Activated CD8-positive, alpha-beta T cell treated with anti-CD3 and anti-CD28 coated beads, Interleukin-2, amount 10 ng/mL, durations not matched to agents 7 days and 5 days (primary cell): Measurements from ENCODE around the gene BSN. TPM values are rescaled to one million over a fixed set of nuclear protein-coding genes. Genes with fewer than 3 reads are reported as not detected.

ENCODE experiments used
- ATAC-seq: fragments of 150-1000 bp; cut with Tn5 transposase; one replicate; pipeline ENCODE4 v1.10.0; 2021; ENCODE audit warnings: moderate library complexity
- CTCF ChIA-PET: fragments of 350-600 bp; sonication (Branson Sonifier 250); formaldehyde crosslinking; loops from one replicate; lab custom pipeline; 2021; ENCODE audit warnings: antibody characterized with exemption; lab: Charles Lee
- POLR2A ChIA-PET: fragments of 350-600 bp; sonication (Branson Sonifier 250); formaldehyde crosslinking; loops from one replicate; lab custom pipeline; 2021; ENCODE audit warnings: antibody characterized with exemption; lab: Charles Lee
- DNase-seq: peaks from one replicate; pipeline ENCODE4 v3.0.0-alpha.2; 2020
- H3K27ac Mint-ChIP-seq: one replicate; pipeline ENCODE4 v1.8.0; 2021; ENCODE audit warnings: mild to moderate bottlenecking, mixed read lengths
- H3K27me3 Mint-ChIP-seq: one replicate; pipeline ENCODE4 v1.8.0; 2021; ENCODE audit warnings: low read depth, mixed read lengths
- H3K36me3 Mint-ChIP-seq: one replicate; pipeline ENCODE4 v1.8.0; 2021; ENCODE audit warnings: low read depth, mixed read lengths
- H3K4me1 Mint-ChIP-seq: one replicate; pipeline ENCODE4 v1.8.0; 2021; ENCODE audit warnings: low read depth, mixed read lengths
- H3K4me3 Mint-ChIP-seq: one replicate; pipeline ENCODE4 v1.8.0; 2021; ENCODE audit warnings: mild to moderate bottlenecking, mixed read lengths
- H3K9me3 Mint-ChIP-seq: one replicate; pipeline ENCODE4 v1.8.0; 2022; ENCODE audit warnings: mixed read lengths; ENCODE audit not compliant: insufficient read depth
- total RNA-seq, 2 experiments: library from RNA; stranded (reverse); gene quantifications; one replicate each; pipeline ENCODE4 v1.2.3, GENCODE V29; 2021

BSN gene
- total RNA-seq, 2 experiments from 2014 or later = 0.05 to 0.34 TPM

DNA sequence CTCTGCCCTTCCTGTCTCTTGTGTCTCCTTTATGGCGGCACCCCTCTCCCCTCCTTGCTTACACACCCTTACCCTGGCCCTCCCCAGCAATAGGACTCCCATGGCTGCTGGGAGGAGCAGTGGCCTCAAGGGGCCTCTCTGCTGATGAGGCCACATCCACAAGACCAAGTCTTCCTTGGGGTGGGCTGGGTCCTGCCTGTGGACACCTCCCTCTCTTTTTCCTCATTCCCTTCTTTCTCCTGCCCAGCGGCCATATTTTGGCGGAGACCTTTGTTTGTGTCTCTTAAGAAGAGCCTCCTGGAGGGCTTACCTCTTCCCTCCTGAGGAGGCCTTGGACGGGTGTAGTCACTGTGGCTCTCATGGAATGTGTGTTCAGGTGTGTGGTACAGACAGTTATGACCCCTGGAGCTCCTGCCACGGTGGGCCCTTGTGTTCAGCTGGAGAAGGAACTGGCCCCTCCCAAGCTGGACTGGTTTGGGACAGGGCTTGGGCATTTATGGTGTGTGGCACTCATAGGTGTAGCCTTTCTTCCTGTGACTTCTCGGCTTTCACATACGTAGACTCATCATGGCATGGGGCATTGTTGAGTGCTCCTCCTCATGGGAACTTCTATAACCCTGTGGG, 63.2 kb downstream of the BSN start:
- Mint-ChIP-seq H3K4me1 (no peaks in the 10 kb centered on the region), H3K9me3 (no peaks in the 10 kb centered on the region), H3K36me3 (no peaks in the 10 kb centered on the region), H3K4me3 (no peak overlapping the region), H3K27me3 (peaks cover 14% of the 10 kb centered on the region), H3K27ac (no peak overlapping the region)
- ChIA-PET POLR2A (no interaction called here), CTCF (no interaction called here)
- ATAC-seq (no peak), DNase-seq (no peak)

DNA sequence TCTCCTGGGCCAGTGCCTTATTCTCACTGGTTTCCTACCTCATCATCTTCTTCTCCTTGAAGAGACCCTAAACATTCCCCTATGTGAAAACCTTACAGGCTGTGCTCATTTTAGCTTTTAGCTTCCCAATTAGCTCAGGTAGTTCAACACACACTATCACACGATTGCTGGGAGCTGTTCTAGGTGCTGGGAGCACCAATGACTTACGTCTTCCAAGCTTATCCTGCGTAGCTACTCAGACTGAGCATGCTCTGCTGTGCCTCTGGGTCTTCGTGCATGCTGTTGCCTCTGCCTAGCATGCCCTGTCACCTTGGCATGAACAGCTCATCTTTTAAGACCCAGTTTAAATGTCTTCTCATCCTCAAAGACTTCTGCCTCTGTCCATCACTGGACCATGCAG, 64.1 kb downstream of the BSN start:
- Mint-ChIP-seq H3K27me3 (peaks cover 14% of the 10 kb centered on the region), H3K27ac (no peak overlapping the region), H3K9me3 (no peaks in the 10 kb centered on the region), H3K4me3 (no peak overlapping the region), H3K4me1 (no peaks in the 10 kb centered on the region), H3K36me3 (no peaks in the 10 kb centered on the region)
- POLR2A ChIA-PET = no interaction called here
- DNase-seq (no peak), ATAC-seq (no peak)
- CTCF ChIA-PET = interaction anchor here (0.8 to 1.1 kb wide), 2 partner anchors 53 to 78 kb away, joined by 3 to 6 read pairs; no protein-coding TSS in a partner anchor

DNA sequence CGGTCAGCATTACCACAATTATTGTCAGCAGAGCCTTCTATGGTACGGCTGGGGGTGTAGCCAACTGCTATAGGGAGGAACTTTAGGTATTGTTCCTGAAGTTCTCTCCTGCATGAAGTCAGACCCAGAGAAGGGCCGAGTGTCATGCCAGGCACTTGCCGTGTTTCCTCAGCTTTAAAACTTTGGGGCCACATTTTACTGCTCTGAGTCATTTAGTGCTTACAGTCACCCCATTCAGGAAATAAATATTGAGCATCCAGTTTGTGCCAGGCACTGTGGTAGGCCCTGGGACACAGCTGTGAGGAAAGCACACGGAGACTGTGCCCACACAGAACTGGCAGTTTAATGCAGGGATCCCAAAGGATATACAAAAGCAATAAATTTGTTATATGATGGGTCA, 65.4 kb downstream of the BSN start:
- Mint-ChIP-seq H3K36me3 (no peaks in the 10 kb centered on the region), H3K27me3 (peaks cover 14% of the 10 kb centered on the region), H3K4me1 (no peaks in the 10 kb centered on the region), H3K4me3 (no peak overlapping the region), H3K27ac (no peak overlapping the region), H3K9me3 (no peaks in the 10 kb centered on the region)
- CTCF ChIA-PET = interaction anchor here (1.1 kb wide), 1 partner anchor 80 kb away, joined by 6 read pairs; no protein-coding TSS in a partner anchor
- POLR2A ChIA-PET = no interaction called here
- ATAC-seq = no peak
- DNase-seq = no peak

DNA sequence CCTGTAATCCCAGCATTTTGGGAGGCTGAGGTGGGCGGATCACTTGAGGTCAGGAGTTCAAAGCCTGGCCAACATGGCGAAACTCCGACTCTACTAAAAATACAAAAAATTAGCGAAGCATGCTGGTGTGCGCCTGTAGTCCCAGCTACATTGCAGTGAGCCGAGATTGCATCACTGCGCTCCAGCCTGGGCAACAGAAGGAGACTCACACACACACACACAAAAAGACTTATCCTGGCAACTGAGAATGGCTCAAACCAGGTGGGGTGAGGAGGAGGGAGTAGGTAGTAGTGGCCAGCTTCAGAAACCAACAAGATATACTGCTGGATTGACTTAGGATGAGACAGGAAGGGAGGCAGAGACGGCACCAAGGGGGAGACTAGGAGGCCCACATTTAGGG, 66.5 kb downstream of the BSN start:
- no peak for ATAC-seq
- Mint-ChIP-seq H3K4me1 (no peaks in the 10 kb centered on the region), H3K27me3 (peaks cover 14% of the 10 kb centered on the region), H3K27ac (no peak overlapping the region), H3K36me3 (no peaks in the 10 kb centered on the region), H3K9me3 (no peaks in the 10 kb centered on the region), H3K4me3 (no peak overlapping the region)
- ChIA-PET CTCF (no interaction called here), POLR2A (no interaction called here)
- DNase-seq = no peak

- Mint-ChIP-seq H3K27ac (no peak overlapping the region), H3K36me3 (no peaks in the 10 kb centered on the region), H3K27me3 (peaks cover 14% of the 10 kb centered on the region), H3K4me3 (no peak overlapping the region), H3K4me1 (peaks cover 20% of the 10 kb centered on the region), H3K9me3 (no peaks in the 10 kb centered on the region)
- CTCF ChIA-PET = no interaction called here
- POLR2A ChIA-PET = no interaction called here
- no peak for DNase-seq
- ATAC-seq = no peak
Measured at GRCh38 chr3:49623071-49623470, 68.8 kb downstream of the BSN start.

DNA sequence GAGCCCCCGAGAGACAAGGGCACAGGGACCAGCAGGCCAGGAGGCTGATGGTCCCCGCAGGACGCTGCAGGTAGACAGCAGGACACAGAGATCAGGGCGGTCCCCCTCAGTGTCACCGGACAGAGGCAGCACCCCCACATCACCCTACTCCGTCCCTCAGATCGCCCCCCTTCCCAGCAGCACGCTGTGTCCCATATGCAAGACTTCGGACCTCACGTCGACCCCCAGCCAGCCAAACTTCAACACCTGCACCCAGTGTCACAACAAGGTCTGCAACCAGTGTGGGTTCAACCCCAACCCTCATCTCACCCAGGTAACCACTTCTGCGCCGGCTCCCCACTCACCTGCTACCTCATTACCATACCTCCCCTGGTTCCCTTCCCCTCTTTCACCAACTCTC, 70.8 kb downstream of the BSN start:
- CTCF ChIA-PET = no interaction called here
- H3K9me3 Mint-ChIP-seq = no peaks in the 10 kb centered on the region
- H3K36me3 Mint-ChIP-seq = no peaks in the 10 kb centered on the region

DNA sequence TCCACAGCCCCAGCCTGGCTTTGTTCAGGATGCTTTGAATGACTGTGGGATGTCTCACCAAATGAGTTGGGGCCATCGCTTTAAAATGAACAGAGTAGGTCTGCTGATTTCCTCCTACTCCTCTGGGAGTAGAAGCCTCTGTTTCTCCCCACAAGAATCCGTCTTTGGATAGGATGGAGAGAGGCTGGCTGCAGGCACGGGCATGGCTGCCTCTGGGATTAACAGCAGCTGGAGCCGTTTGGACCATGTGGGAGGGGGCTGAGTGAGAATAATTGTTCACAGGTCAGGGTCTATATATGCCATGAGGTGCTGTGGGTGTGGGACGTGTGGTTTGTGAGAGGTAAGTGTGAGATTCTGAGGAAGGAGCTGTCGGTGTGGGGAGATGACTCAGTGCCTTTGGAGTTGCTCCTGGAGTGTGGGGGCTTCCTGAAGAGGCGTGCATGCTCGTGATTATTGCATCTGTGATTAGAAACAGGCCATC, 71.9 kb downstream of the BSN start:
- Mint-ChIP-seq H3K36me3 (no peaks in the 10 kb centered on the region), H3K4me3 (no peak overlapping the region), H3K27me3 (peaks cover 10% of the 10 kb centered on the region), H3K27ac (no peak overlapping the region), H3K4me1 (peaks cover 21% of the 10 kb centered on the region), H3K9me3 (no peaks in the 10 kb centered on the region)
- no peak for DNase-seq
- ChIA-PET CTCF (no interaction called here), POLR2A (interaction anchor here (0.7 kb wide), 1 partner anchor 11 kb away, joined by 3 read pairs; no protein-coding TSS in a partner anchor)
- ATAC-seq = no peak

More for the DNA sequence above, 70.8 kb downstream of the BSN start:
- Mint-ChIP-seq H3K27me3 (peaks cover 11% of the 10 kb centered on the region), H3K4me1 (peaks cover 21% of the 10 kb centered on the region), H3K27ac (no peak overlapping the region), H3K4me3 (no peak overlapping the region)
- ATAC-seq (no peak), DNase-seq (no peak)
- POLR2A ChIA-PET = no interaction called here

DNA sequence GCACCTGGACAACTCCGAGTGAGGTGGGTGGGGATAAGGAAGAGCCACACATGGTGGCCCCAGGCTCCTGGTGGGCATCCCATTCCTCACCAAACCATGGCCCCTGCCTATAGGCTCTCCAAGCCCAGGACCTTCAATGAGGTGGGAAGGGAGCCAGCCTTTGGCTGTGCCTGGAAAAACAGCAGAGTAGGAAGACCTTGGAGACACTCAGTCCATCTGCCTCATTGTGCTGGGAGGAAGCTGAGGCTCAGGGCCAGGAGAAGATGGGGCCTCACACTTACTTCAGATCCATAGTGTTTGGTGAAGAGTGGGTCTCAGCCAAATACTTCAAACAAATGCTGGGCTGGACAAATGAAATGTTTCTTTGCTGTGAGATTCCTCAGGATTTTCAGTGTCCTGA, 72.5 kb downstream of the BSN start:
- ChIA-PET POLR2A (interaction anchor here (0.7 kb wide), 1 partner anchor 12 kb away, joined by 3 read pairs; no protein-coding TSS in a partner anchor), CTCF (no interaction called here)
- ATAC-seq = no peak
- H3K4me3 Mint-ChIP-seq = no peak overlapping the region
- H3K9me3 Mint-ChIP-seq = no peaks in the 10 kb centered on the region
- no peaks in the 10 kb centered on the region for H3K36me3 Mint-ChIP-seq
- no peak overlapping the region for H3K27ac Mint-ChIP-seq
- no peak for DNase-seq
- peaks cover 21% of the 10 kb centered on the region for H3K4me1 Mint-ChIP-seq
- H3K27me3 Mint-ChIP-seq = peaks cover 6% of the 10 kb centered on the region

GRCh38 chr3:49627634-49628033, 73.4 kb downstream of the BSN start:
- no peaks in the 10 kb centered on the region for H3K9me3 Mint-ChIP-seq
- no peak overlapping the region for H3K4me3 Mint-ChIP-seq
- ChIA-PET CTCF (interaction anchor here (0.8 kb wide), 1 partner anchor 88 kb away, joined by 4 read pairs; no protein-coding TSS in a partner anchor), POLR2A (no interaction called here)
- no peaks in the 10 kb centered on the region for H3K36me3 Mint-ChIP-seq
- DNase-seq = no peak
- H3K27me3 Mint-ChIP-seq = peaks cover 8% of the 10 kb centered on the region
- peak overlapping the region; percentile 14 for H3K27ac Mint-ChIP-seq
- no peak for ATAC-seq
- H3K4me1 Mint-ChIP-seq = peaks cover 21% of the 10 kb centered on the region

- Mint-ChIP-seq H3K36me3 (no peaks in the 10 kb centered on the region), H3K9me3 (no peaks in the 10 kb centered on the region), H3K27me3 (peaks cover 9% of the 10 kb centered on the region), H3K4me3 (no peak overlapping the region), H3K4me1 (peaks cover 21% of the 10 kb centered on the region), H3K27ac (no peak overlapping the region)
- ChIA-PET POLR2A (interaction anchor here (0.6 kb wide), 1 partner anchor 1430 kb away, joined by 3 read pairs; no protein-coding TSS in a partner anchor), CTCF (interaction anchor here (0.8 to 1.1 kb wide), 2 partner anchors 43 to 88 kb away, joined by 4 read pairs; no protein-coding TSS in a partner anchor)
- ATAC-seq = no peak
- DNase-seq = no peak
Measured at GRCh38 chr3:49628249-49628648, 74.0 kb downstream of the BSN start.

DNA sequence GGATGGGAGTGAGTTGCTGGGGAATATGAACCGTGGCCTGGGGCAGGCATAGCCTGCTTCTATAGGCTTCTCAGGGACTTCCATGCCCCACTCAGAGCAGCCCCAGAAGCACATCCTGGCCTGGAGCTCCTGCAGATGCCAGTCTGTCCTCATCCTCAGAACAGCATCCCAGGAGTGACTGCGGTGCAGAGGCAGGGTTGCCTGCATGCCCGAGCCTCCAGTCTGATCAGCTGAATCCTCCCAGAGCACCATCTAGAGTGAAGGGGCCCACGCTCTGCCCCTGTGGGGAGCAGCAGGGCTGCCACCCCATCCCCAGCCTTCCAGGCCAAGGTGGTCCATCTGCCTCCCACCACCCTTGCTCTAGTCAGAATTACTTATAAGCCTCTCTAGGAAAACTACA, 75.2 kb downstream of the BSN start:
- no peak for DNase-seq
- H3K36me3 Mint-ChIP-seq = no peaks in the 10 kb centered on the region
- no peak overlapping the region for H3K27ac Mint-ChIP-seq
- no peak overlapping the region for H3K4me3 Mint-ChIP-seq
- ChIA-PET CTCF (no interaction called here), POLR2A (no interaction called here)
- no peak for ATAC-seq
- H3K9me3 Mint-ChIP-seq = no peaks in the 10 kb centered on the region
- peaks cover 9% of the 10 kb centered on the region for H3K27me3 Mint-ChIP-seq
- peaks cover 21% of the 10 kb centered on the region for H3K4me1 Mint-ChIP-seq

DNA sequence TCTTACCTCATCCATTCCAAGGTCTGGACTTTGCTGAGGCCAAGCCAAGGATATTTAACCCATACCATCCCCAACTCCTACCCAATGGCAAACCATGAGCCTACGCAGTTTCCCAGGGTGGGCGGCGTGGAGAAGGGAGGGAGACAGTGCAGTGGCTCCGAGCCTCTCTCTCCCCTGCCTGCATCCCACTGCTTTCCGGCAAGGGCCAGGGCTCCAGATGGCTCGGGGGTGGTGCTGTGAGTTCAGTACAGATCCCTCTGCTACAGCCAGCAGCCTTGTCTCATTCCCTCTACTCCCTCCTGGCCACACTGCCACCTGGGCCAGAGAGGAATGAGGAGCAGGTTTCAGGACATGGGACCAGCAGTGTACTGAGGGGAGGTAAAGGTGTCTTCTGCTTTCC, 75.6 kb downstream of the BSN start:
- Mint-ChIP-seq H3K4me3 (no peak overlapping the region), H3K27me3 (peaks cover 9% of the 10 kb centered on the region), H3K27ac (no peak overlapping the region), H3K9me3 (no peaks in the 10 kb centered on the region), H3K4me1 (peaks cover 21% of the 10 kb centered on the region), H3K36me3 (no peaks in the 10 kb centered on the region)
- ChIA-PET POLR2A (no interaction called here), CTCF (no interaction called here)
- DNase-seq = no peak
- no peak for ATAC-seq
